Activated T-cell treated with anti-CD3 and anti-CD28 coated beads, Interleukin-2, amount 50 U/mL, for 4 hours (primary cell): ENCODE results near the gene FZD8. TPM values are rescaled to one million over a fixed set of nuclear protein-coding genes. Genes with fewer than 3 reads are reported as not detected.

ENCODE experiments used
- ATAC-seq, 2 donors: fragments of 200-7000 bp; cut with Tn5 transposase; one replicate each; pipeline ENCODE4 v1.10.0; 2021
- DNase-seq: peaks from one replicate; pipeline ENCODE4 v3.0.0-alpha.2; 2020
- H3K27me3 Mint-ChIP-seq: one replicate; pipeline ENCODE4 v1.8.0; 2021; ENCODE audit warnings: low read depth, mixed read lengths
- H3K36me3 Mint-ChIP-seq: one replicate; pipeline ENCODE4 v1.8.0; 2022; ENCODE audit warnings: mixed read lengths; ENCODE audit not compliant: insufficient read depth
- H3K4me1 Mint-ChIP-seq: one replicate; pipeline ENCODE4 v1.8.0; 2021; ENCODE audit warnings: low read depth, mixed read lengths
- H3K4me3 Mint-ChIP-seq: one replicate; pipeline ENCODE4 v1.8.0; 2021; ENCODE audit warnings: mild to moderate bottlenecking, moderate library complexity, mixed read lengths
- H3K9me3 Mint-ChIP-seq: one replicate; pipeline ENCODE4 v1.8.0; 2021; ENCODE audit warnings: mixed read lengths
- total RNA-seq, 3 donors: library from RNA; stranded (reverse); gene quantifications; one replicate each; pipeline ENCODE4 v1.2.1, GENCODE V29; 2021

FZD8 gene
- total RNA-seq, 3 donors from 2014 or later: 0.50 to 0.58 (median 0.52) TPM

DNA sequence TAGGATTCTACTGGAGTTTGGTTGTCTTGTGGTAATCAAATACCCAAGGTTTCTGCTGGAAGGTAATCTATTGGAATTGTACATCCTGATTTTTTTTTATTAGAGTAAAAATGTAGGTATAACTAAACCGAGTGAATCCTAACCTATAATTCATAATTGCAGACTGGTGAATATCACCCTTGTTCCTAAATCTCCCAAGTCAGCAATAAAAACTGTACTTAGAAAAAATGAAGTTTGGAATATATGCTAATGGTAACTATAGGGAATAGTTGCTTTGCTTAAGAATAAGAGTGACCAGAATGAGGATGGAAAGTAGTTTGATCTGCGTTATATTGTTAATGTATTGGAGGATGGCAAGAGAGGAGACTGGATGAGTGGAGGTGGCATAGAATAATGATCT lies 10.7 kb upstream of the FZD8 start:
- no peak overlapping the region for H3K4me3 Mint-ChIP-seq
- no peaks in the 10 kb centered on the region for H3K4me1 Mint-ChIP-seq
- H3K36me3 Mint-ChIP-seq: no peaks in the 10 kb centered on the region
- no peaks in the 10 kb centered on the region for H3K9me3 Mint-ChIP-seq
- H3K27me3 Mint-ChIP-seq: peaks cover 5% of the 10 kb centered on the region
- DNase-seq (no peak), ATAC-seq (no peak)

DNA sequence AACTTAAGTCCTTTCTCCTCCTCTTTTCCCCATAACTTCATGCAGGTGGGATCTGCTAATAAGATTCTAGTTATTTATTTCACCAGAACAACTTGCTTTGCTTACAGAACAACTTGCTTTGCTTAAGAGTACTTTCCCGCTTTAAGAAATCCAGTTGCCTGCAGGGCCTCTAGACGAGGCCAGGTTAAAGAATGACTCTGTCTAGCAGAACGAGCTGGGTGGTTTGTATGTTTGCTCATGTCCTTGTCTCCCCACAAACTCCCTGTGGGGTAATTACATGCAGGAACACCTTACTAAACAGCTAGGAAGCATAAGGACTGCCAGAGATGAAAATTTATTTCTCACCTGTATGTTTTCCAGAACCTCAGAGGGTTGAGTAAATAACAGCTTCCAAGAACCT lies 8.8 kb upstream of the FZD8 start:
- H3K36me3 Mint-ChIP-seq: no peaks in the 10 kb centered on the region
- H3K9me3 Mint-ChIP-seq: no peaks in the 10 kb centered on the region
- DNase-seq (no peak), ATAC-seq (no peak)
- no peaks in the 10 kb centered on the region for H3K4me1 Mint-ChIP-seq
- H3K27me3 Mint-ChIP-seq: peaks cover 5% of the 10 kb centered on the region
- H3K4me3 Mint-ChIP-seq: no peak overlapping the region

DNA sequence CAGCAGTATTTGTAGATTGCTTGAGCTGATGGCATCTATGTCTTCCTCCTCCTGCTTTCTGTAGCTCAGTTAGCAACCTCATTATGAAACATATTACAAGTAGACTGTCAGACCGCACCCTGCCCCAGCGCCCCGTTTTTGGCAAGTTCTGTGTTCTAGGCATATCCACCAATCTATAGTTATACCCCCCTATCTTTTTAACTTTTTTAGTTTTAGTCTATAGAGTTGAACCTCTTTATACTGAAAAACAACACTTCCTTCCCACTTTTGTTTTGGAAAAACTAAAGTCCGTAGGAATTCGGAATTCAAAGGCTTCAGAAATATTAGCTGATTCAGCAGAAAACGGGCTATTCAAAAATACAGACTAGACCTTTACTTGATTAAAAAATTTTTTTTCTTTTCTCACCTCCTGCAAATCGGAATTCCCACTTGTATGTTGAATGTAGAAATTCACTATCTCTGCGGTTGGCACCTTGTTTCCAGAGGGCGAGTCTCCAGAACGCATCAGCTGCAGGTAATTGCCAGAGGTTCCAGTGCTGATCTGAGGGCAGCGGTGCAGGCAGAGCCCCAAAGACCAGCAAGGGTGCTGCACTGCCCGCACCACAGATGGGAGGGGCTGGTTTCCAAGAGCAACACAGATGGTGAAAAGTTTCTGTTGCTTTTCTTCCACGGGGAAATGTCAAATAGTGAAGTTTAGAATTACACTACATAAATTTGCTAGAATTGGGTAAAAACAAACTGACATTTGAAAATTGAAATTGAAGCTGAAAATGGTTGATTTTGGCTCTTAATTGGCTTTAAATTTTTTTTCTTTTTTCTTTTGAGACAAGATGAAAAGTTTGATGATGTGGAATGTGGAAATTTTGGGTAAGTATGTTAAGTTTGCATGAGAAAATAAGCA lies 2.2 kb upstream of the FZD8 start:
- H3K4me3 Mint-ChIP-seq: peak overlapping the region; percentile 83
- peaks cover 23% of the 10 kb centered on the region for H3K4me1 Mint-ChIP-seq
- ATAC-seq: no peak
- no peaks in the 10 kb centered on the region for H3K36me3 Mint-ChIP-seq
- H3K9me3 Mint-ChIP-seq: no peaks in the 10 kb centered on the region
- peaks cover 27% of the 10 kb centered on the region for H3K27me3 Mint-ChIP-seq
- no peak for DNase-seq

DNA sequence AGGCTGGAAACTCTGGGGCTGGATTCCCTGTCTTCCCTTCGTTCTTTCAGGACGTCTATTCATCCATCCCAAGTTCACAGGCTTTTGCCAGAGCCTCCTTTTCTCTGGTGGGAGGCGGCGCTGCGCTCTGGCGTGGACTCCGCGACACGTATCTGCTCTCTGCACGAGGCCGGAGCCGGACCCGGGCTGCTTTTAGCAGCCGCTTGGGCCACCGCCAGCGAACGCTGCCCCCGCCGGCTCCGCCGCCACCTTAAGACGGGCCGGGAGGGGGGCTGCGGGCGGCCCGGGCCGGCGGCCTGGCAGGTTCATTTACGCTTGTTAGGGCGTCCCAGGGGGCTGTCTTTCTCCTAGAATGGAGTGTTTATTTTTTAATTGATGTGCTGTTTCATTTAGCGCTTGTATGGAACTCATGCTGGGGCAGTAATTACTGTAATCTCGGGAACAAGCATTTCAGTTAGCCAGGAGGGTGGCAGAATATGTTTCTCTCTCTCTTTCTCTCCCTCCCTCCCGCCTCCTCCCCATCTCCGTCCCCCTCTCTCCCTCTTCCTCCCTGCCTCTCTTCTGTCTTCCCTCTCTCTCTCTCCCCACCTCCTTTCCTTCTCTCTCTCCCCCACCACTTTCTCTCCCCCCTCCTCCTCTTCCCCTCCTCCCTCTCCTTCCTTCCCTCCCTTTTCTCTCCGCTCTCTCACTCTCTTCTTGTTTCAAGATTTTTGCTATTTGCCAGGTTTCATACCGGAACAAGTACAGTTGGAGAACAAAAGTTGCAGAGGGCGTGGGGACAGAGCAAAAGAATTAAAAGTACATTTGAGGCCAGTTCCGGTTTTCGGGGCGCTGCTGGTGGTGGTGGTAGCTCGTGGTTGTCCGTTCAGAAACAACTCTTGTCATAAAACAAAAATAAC lies 1.3 kb upstream of the FZD8 start:
- Mint-ChIP-seq H3K4me1 (peaks cover 23% of the 10 kb centered on the region), H3K36me3 (no peaks in the 10 kb centered on the region), H3K9me3 (no peaks in the 10 kb centered on the region)

DNA sequence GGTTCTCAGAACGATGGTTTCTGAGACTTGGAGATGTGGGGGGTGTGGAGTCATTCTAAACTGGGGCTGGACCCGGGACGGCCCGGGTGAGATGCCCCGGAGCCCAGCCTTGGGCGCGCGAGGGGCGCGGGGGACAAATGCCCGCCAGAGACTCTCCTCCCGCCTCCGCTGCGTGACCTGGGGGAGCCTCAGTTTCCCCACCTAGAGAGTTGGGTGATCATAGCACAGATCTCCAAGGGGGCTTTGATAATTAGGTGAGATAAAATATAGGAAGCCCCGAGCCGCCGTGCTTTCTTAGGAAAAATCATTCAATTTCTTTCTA lies 658 bp upstream of the FZD8 start:
- Mint-ChIP-seq H3K9me3 (no peaks in the 10 kb centered on the region), H3K4me1 (peaks cover 23% of the 10 kb centered on the region), H3K27me3 (peaks cover 38% of the 10 kb centered on the region), H3K4me3 (peak overlapping the region; percentile 83), H3K36me3 (no peaks in the 10 kb centered on the region)
- ATAC-seq: peak in 1 of 2 donors; percentile 1
- DNase-seq: no peak

More for the DNA sequence above, 1.3 kb upstream of the FZD8 start:
- Mint-ChIP-seq H3K27me3 (peaks cover 31% of the 10 kb centered on the region), H3K4me3 (peak overlapping the region; percentile 83)
- DNase-seq: no peak
- ATAC-seq: no peak

DNA sequence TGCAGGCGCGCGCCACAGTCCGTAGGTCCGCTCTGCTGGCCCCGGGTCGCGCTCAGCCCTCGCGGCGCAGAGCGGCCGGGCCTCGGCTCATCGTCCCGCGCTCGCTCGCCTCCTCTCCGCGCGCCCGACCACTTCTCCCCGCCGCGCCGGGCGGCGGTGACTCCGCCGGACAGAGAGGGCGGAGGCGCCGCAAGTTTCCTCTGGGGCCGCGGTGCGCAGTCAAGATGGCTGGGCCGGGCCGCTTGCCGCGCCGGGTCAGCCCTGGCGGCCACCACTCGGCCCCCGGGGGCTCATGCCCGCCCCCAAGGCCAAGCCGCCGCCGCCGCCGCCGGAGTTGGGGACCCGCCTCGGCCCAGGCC lies 441 bp downstream of the FZD8 start:
- Mint-ChIP-seq H3K4me3 (peak overlapping the region; percentile 83), H3K27me3 (peaks cover 43% of the 10 kb centered on the region), H3K9me3 (no peaks in the 10 kb centered on the region), H3K36me3 (no peaks in the 10 kb centered on the region), H3K4me1 (peaks cover 24% of the 10 kb centered on the region)
- DNase-seq (no peak), ATAC-seq (peak; percentile 8 to 11)

DNA sequence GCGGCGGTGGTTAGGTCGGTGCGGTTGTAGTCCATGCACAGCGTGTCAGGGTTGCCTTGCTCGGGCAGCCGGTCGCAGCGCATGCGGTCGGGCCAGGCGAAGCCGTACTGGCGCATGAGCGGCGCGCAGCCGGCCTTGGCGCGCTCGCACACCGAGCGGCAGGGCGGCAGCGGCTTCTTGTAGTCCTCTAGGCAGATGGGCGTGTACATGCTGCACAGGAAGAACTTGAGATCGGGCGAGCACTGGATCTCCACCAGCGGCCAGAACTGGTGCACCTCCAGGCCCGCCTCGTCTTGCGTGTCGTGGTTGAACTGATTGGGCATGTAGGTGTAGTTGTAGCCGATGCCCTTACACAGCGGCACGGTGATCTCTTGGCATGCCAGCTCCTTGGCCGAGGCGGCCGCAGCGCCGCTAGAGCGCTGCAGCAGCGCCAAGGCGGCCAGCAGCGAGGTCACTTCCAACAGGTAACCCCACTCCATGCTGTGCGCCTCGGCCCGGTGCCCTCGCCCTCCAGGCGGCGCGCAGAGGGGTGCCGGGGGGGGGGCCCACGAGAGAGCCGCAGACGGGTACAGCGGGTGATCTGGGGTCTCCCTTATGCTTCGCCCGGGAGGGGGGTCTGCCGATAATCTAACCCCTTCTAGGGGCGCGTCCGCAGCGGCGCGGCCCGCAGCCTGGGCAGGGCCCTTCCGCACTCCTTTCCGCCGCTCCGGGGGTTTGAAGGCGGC lies 983 bp downstream of the FZD8 start:
- no peaks in the 10 kb centered on the region for H3K9me3 Mint-ChIP-seq
- H3K4me3 Mint-ChIP-seq: peak overlapping the region; percentile 78
- H3K4me1 Mint-ChIP-seq: peaks cover 25% of the 10 kb centered on the region
- DNase-seq: peak; percentile 8
- peak; percentile 42 to 46 for ATAC-seq
- no peaks in the 10 kb centered on the region for H3K36me3 Mint-ChIP-seq
- peaks cover 47% of the 10 kb centered on the region for H3K27me3 Mint-ChIP-seq

DNA sequence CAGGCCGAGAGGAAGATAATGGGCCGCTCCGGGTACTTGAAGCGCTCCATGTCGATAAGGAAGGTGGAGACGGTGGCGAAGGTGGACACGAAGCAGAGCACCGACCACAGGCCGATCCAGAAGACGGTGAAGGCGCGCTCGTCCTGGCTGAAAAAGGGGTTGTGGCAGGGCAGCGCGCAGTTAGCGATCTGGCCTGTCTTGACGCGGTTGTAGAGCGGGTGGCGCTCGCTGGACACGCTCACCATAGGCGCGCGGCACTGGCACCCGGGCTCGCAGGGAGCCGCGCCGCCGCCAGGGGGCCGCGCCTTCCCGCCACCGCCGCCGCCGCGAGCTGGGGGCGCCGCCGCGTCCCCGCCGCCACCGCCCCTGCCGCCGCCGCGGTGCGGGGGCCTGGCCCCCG lies 1.6 kb downstream of the FZD8 start:
- ATAC-seq: peak; percentile 20 to 35
- Mint-ChIP-seq H3K4me1 (peaks cover 25% of the 10 kb centered on the region), H3K27me3 (peaks cover 50% of the 10 kb centered on the region), H3K4me3 (peak overlapping the region; percentile 71), H3K36me3 (no peaks in the 10 kb centered on the region), H3K9me3 (no peaks in the 10 kb centered on the region)
- peak; percentile 9 for DNase-seq

DNA sequence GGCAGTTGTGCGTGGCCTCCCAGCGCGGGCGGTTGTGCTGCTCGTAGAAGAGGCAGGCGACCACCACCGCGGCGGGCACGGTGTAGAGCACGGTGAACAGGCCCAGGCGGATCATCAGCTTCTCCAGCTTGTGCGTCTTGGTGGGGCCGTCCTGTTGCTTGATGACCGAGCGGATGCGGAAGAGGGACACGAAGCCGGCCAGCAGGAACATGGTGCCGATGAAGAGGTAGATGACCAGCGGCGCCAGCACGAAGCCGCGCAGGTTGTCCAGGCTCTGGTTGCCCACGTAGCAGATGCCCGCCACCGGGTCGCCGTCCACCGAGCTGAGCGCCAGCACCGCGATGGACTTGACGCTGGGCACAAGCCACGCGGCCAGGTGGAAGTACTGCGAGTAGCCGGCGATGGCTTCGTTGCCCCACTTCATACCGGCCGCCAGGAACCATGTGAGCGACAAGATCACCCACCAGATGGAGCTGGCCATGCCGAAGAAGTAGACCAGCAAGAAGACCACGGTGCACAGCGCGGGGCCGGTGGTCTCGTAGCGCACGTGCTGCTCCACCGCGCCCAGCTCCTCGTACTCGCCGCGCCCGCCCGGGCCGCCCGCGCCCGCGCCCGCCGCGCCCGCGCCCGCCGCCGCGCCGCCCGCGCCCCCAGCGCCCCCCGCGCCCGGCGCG lies 2.2 kb downstream of the FZD8 start:
- peaks cover 45% of the 10 kb centered on the region for H3K27me3 Mint-ChIP-seq
- no peak for DNase-seq
- no peaks in the 10 kb centered on the region for H3K36me3 Mint-ChIP-seq
- H3K4me3 Mint-ChIP-seq: peak overlapping the region; percentile 69
- no peaks in the 10 kb centered on the region for H3K9me3 Mint-ChIP-seq
- no peak for ATAC-seq
- peaks cover 25% of the 10 kb centered on the region for H3K4me1 Mint-ChIP-seq

DNA sequence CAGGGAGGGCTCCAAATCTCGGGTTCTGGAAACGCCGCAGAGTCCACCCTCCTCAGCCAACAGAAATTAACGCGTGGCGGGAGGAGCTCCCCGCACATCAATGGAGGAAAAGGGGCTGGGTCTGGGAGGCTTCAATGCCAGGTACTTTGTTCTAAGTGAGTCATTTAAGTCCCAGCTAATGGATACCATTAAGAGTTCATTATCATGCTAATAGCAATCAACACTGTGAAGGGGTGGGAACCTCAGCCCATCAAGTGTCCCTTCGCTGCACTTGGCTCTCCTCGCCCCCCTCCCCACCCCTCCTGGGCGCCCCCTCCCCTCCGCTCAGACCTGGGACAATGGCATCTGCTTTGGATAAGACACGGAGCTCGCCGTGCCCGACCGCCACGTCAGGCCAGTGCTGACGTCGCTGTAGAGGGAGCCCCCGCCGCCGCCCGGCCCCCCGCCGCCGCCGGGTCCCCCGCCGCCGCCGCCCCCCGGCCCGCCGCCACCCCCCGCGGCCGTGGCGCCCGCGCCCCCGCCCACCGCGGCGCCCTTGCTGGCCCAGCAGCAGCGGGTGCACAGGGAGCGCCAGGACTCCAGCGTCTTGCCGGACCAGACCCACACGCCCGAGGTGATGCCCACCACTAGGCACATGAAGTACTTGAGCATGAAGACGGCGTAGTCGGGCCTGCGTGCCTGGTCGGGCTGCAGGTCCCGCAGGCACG lies 2.9 kb downstream of the FZD8 start:
- Mint-ChIP-seq H3K4me1 (peaks cover 24% of the 10 kb centered on the region), H3K36me3 (no peaks in the 10 kb centered on the region), H3K27me3 (peaks cover 44% of the 10 kb centered on the region), H3K4me3 (peak overlapping the region; percentile 69), H3K9me3 (no peaks in the 10 kb centered on the region)
- ATAC-seq: no peak
- no peak for DNase-seq

DNA sequence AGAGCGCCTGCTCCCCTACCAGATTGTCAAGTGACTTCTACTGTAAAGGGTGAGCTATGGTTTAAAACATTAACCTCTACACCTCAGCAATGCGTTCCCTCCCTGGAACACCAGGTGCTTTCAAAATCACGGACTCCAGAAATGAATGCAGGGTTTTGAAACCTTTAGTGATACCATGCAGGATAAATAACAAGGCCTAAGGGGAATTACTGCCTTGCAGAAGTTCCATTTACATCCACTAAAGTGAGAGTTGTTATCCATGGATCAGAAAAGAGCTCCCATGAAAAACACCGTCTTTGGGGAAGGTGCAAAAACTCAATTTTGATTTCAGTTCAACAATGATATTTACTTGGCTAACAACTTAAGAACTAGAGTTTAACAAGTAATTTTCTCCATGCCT lies 4.0 kb downstream of the FZD8 start:
- H3K27me3 Mint-ChIP-seq: peaks cover 39% of the 10 kb centered on the region
- no peak overlapping the region for H3K4me3 Mint-ChIP-seq
- DNase-seq: no peak
- no peak for ATAC-seq
- H3K36me3 Mint-ChIP-seq: no peaks in the 10 kb centered on the region
- no peaks in the 10 kb centered on the region for H3K9me3 Mint-ChIP-seq
- H3K4me1 Mint-ChIP-seq: peaks cover 16% of the 10 kb centered on the region

DNA sequence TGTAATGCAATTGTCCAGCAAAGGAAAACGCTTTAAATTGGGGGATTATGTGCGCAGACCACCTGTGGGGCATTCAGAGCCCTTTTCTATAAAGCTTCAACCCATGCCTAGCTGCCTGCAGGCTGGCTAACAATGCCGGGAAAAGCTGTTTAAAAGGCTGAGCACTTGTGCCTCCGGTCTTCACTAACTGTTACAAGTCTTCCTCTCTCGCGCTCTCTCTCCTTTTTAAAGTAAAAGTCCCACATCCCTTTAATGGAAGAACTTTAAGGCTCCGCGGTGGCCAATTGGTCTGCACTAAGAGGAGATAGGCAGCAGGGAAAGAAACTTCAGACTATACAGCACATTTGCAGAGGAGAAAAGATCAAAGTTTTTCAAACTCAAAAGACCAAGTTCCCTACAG lies 4.6 kb downstream of the FZD8 start:
- DNase-seq (no peak), ATAC-seq (no peak)
- peaks cover 42% of the 10 kb centered on the region for H3K27me3 Mint-ChIP-seq
- H3K4me3 Mint-ChIP-seq: no peak overlapping the region
- peaks cover 16% of the 10 kb centered on the region for H3K4me1 Mint-ChIP-seq
- no peaks in the 10 kb centered on the region for H3K36me3 Mint-ChIP-seq
- H3K9me3 Mint-ChIP-seq: no peaks in the 10 kb centered on the region

DNA sequence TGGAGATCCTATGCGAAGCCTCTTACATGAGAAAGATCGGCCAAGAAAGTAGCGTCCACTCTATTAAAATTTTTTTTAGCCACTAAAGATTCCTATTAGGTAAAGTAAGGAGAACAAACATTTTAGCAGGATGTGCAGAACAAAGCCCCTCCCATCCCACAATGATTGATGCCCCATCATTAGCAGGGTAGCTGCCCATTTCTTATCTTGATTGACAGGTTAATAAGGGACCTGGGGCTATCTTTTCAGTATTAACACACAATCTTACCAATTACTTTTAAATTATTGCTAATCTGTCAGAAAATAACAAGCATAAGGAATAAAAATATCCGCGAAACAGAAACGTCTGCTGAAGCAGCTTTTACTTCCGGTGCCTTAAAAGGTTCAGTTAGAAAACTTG lies 5.1 kb downstream of the FZD8 start:
- no peaks in the 10 kb centered on the region for H3K9me3 Mint-ChIP-seq
- ATAC-seq (no peak), DNase-seq (no peak)
- peaks cover 15% of the 10 kb centered on the region for H3K4me1 Mint-ChIP-seq
- peaks cover 40% of the 10 kb centered on the region for H3K27me3 Mint-ChIP-seq
- no peak overlapping the region for H3K4me3 Mint-ChIP-seq
- H3K36me3 Mint-ChIP-seq: no peaks in the 10 kb centered on the region
